DMS53 treated with DMSO at 0.1 percent for 48 hours (cell line): ENCODE measurements around the gene DPH7.
A peak's percentile ranks its signal among the peaks of the same experiment; 100 is the strongest.
"Not testable (repeated sequence)": the region's sequence is repeated elsewhere in the genome, so short reads cannot be mapped to it uniquely, and the experiment has no call there.

ENCODE experiments used
- DNase-seq: peaks from one replicate; lab custom pipeline; 2025; ENCODE audit not compliant: unreplicated experiment; lab: John Stamatoyannopoulos, UW

The DPH7 gene

DNA sequence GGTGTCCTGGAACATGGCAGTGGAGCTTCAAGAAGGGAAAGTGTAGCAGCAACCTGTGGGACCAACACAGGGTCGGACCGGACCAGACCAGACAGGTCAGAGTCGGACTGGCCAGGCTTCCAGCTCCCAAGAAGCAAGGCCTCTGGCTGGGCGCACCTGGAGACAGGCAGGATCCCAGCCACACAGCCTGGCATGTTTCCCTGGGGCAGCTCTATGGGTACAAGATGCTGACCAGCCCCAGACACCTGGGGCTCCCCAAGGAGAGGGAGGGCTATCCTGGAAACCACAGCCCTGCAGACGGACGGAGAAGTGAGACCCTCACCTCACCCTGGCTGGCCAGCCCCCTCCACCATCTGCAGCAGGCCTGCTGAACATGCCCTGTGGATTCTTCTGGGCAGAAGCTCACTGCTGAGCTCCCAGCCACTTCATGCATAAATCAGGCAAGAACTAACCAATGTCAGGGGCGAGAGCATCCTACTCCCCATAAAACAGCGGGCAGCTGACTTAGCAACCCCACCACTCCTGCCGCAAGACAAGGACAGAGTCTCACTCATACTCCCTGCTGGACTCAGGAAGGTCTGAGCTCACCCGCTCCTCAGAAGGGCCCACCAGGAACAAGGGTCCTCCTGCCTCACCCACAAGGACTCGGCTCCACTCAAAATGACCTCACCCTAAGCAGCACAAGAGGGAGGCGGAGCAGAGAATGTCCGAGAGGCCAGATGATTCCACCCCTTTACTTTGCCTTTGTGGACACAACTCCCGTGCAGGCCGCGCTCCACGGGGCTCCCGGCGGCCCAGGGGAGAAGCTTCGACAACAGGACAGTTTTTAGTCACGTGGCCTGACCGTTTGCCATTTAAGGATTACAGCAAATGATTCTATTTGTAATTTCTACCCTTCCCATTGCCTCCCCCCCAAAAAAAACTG is 2.9 kb upstream of the DPH7 start:
- DNase-seq, result no peak

DNA sequence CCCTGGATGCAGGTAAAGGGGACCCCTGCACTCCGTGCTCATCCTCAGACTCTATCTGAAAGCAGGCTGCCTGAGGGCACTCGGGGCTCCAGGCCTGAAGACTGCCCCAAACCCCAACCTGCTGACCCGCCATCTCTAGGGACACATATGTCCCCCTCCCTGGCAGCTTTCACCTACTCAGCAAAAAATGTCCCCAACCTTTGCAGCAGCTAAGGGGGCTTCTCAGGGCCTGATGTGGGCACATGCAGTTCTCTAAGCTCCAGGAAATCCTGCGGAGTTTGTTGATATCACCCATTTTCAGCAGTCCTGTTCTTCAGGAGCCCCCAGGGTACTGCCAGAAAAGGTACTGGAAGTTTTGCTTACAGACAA is 2.2 kb upstream of the DPH7 start:
- no peak for DNase-seq

DNA sequence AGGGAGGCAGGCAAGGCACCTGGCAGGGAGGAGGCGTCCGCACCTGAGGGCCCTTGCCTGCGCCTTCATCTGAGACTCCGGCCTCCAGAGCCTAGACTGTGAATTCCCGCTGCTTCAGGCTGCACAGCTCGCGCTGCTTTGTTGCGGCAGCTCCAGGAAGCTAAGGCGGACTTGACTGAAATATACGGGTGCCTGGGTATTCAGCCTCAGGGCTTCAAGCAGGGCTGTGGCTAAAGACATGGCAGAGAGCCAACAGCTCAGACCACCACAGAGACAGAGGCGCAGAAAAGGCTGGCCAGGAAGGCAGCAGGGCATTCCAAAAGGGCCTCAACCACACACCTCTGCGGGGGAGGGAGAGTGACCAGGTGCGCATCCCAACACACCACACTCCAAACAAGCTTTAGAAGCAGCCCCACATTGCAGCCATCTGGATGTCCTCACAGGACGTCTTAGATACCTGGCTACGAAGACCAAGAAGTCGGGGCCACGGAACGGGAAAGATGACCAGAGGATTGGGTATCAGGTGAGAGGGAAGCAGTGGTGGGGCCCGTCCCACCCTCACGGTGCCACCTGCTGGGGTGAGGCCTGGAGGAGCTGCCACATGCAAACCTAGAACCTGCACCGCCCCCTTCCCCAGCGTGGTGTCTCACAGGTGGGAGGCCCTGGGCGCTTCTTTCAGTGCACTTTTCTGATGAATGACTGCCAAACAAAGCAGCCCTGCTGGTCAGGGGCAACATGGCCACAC is 1.7 kb upstream of the DPH7 start:
- DNase-seq, result no peak

DNA sequence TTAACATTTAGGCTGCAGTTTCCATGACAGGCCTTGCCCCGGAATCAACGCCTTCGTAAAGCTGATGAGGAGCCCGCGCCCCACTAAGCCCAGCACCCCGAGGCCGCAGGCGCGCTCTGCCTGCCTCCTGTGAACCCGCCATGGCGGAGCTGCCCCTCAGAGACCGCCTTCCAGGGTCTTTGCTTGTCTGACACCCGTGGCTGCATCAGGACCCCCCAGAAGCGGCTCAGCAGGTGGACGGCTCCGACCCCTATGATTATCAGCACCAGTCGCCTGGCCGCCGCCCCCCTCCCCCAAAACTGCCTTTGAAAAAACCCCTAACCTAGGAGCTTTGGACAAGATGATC is 507 bp upstream of the DPH7 start:
- no peak for DNase-seq

DNA sequence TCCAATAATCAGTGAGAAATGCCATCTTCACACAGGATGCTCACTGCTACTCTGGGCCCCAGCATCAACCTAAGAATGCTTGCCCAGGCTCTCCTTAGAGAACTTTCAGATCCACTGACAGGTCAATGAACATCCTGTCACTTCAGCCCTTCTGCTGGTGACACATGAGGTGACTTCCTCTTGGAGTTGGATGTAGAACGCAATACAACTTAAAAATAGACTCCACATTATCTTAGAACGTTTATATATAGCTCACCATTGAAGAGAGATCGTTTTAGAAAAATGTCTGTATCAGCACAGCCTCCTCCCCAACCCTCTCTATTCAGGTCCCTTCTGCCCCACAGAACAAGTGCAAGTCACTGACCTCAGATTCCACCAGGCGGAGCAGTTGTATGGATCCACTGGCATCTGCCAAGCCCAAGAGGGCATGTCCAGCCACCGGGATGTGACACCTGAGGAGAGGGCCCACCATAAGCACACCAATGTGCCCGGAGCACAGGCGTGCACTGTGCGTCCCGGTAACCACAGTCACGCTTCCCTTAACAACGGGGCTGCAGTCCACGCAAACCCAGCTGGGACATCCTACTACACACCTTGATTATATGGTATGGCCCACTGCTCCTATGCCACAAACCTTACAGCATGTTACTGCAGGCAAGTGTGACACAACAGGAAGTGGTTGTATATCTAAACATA is 2.9 kb downstream of the DPH7 start:
- no peak for DNase-seq

DNA sequence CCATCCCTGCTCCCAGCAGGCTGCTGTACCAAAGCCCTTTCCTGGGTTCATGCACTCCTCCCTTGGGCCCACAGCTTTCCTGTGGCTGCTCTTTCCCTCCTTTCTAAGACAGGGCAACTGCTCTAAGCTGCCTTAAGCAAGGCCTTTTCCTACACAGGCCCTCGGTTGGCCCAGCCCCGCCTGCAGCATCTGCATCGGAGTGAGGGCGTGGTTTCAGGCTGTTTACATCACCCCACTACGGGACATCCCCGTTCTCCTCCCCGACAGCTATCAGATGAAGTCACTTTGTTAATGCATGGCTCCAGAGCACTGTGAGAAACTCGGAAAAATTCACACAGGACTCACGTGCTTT is 3.4 kb downstream of the DPH7 start:
- DNase-seq, result no peak

DNA sequence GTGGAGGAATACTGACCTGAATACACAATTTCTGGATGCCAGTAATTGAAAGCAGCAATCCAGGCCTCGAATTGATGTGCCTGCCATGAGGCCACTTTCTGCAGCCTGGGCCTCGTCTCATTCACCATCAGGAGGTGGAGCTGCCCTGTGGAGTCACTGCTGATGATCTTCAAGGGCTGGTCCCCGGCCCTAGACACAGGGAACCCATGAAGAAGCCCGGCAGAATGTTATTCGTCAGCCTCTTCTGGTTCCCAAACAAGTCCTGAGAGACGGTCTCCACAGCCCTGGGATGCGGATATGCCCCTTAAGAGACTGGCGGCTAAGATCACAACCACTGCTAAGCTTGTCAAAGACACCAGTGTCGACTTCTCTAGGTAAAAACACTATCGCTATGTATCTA is 4.5 kb downstream of the DPH7 start:
- no peak for DNase-seq

DNA sequence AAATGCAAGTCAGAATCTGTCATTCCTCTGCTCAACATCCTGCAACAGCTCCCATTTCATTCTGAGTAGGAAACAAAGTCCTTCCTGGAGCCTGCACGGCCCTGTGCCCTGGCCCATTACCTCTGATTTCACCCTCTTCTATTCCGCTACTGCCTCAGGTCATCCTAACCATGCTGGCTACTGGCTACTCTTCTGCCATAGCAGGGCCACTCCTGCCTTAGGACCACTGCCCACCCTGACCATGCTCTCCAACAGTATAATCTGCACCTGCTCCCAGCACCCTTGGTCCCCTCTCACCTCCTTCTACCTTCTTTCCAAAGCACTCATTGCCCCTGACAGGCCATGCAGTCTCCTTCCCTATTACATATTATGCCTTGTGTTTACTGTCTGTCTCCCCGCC is 8.2 kb downstream of the DPH7 start:
- no peak for DNase-seq

DNA sequence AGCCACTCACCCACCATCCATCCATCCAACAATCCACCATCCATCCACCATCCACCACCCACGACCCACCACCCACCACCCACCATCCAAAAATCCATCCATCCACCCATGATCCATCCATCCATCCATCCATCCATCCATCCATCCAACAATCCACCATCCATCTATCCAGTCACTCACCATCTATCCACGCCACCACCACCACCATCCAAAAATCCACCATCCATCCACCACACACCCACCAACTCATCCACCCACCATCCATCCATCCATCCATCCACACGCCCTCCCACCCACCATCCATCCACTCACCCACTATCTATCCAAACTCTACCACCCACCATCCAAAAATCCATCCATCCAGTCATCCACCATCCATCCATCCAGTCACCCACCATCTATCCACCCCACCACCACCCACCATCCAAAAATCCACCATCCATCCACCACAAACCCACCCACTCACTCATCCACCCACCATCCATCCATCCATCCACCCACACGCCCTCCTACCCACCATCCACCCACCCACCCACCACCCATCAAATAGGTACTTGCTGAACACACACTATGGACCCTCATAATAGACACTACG is 9.0 kb downstream of the DPH7 start:
- no peak for DNase-seq

DNA sequence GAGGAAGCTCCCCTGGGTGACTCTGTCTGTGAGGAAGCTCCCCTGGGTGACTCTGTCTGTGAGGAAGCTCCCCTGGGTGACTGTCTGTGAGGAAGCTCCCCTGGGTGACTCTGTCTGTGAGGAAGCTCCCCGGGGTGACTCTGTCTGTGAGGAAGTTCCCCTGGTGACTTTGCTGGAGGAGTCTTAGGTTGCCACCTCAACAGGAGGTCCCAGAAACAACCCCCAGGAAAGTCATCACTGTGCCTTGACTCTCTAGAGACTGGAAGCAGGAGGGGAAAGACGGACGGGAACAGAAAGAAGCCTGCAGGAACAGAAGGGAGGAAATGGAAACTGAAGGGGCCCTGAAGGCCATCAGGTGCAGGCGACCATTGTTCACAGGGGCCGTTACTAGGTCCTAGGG is 10.3 kb downstream of the DPH7 start:
- not testable (repeated sequence) for DNase-seq

DNA sequence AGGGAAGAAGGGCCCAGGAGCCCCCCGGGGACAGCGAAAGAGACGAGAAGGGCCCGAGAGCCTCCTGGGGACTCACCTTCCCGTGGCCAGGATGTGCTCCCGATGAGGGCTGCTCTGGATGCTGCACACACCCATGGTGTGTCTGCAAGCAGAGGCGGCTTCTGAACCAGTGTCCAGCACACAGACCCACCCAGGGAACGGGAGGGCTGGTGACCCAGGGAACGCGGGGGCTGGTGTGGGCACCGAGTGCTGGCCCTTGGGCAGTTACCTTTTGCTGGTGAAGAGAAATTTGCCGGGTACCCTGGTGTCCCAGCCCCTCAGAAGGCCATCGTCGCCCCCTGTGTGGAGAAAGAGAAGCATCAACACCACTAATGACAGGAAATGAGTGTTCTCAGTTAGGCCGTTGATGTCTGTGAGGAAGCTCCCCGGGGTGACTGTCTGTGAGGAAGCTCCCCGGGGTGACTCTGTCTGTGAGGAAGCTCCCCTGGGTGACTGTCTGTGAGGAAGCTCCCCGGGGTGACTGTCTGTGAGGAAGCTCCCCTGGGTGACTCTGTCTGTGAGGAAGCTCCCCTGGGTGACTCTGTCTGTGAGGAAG is 13.8 kb downstream of the DPH7 start:
- no peak for DNase-seq

DNA sequence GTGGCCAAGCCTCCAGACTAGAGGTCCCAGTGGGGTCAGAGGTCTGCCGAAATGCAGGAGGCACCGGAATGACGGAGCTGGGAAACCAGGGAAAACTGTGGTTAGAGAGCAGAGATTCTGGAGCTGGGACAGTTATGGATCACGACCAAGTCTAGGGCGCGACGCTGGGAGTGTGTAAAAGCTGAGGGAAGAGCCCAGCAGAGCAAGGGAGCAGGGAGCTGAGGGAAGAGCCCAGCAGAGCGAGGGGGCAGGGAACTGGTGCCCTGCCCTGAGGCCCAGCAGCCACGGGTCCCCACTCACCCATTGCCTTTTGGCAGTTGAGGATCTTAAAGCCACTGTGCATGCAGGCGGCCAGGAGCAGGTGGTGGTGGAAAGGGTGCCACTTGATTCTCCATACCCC is 14.6 kb downstream of the DPH7 start:
- DNase-seq, result no peak

DNA sequence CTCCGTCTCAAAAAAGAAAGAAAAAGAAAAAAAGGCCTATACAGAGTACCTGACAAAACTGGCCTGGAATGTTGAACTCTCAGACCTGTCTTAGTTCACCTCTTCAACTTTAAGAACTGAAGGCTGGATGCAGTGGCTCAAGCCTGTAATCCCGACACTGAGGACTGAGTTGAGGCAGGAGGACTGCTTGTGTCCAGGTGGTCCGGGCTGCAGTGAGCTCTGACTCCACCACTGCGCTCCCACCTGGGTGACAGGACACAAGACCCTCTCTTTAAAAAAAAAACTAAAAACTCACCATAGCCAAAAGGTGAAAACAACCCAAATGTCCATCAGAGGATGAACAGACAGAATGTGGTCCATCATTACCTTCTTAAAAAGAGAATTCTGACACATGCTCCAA is 20.6 kb downstream of the DPH7 start:
- no peak for DNase-seq

DNA sequence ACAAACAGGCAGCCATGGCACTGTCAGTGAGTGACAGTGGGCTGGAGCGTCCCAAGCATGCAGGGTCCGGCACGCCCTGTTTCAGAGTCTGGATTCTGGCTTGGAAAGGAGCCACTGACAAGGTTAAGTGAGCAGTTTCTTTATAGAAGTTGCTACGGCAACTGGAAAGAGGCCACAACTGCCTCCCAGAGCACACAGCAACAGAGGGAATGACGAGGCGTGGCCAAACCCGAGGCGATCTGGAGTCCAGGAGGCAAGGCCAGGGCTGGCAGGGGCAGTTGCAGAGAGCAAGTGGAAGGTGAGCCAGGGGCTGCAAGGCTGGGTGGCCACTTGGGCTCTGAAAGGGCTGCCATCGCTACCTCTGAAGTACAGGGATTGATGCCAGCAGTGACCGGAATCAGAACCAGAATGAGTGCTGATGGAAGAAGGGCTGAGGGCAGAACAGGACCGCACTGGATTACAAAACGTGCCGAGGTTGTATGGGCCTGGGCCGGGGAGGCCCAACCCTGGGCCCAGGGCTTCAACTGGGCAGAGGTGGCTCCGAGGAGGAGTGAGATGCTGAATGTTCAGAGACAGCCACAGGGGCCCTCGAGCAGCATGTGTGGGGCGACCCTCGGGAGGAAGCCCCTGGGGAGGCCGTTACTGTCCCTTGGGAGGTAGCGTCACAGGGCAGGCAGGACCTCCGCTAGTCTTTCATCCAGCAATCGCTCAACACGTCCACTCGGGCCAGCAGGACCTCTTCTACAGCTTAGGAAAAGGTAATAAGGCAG is 22.5 kb downstream of the DPH7 start:
- no peak for DNase-seq

DNA sequence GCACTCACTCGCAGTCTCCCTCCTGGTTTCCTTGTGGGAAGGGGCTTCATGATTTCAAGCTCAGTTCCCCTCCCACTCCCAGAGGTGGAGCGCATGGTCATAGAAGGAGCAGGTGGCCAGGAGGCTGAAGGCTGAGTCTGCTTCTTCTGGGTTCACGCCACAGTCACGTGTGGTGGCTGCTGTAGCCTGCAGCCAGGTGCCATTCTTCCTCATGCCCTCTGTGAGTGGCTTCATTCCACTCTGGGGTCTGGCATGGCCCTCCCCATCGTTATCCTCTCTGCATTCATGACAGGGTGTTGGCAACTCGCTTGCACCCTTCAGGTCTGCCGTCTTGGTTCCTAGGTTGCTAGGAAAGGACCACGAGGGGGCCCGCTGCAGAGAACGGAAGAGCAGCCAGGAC is 23.5 kb downstream of the DPH7 start:
- no peak for DNase-seq

DNA sequence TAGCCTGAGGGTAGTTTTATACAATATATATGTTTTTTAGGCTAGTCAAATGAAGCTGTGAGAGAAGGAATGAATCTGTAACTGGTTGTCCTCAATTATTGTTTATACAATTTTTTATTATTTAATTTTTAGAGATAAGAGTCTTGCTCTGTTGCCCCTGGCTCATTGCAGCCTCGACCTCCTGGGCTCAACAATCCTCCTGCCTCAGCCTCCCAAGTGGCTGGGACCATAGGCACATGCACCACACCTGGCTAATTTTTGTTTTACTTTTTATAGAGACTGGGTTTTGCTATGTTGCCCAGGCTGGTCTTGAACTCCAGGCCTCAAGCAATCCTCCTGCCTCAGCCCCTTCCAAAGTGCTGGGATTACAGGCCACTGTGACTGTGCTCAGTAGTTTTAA is 24.4 kb downstream of the DPH7 start:
- DNase-seq, result no peak

DNA sequence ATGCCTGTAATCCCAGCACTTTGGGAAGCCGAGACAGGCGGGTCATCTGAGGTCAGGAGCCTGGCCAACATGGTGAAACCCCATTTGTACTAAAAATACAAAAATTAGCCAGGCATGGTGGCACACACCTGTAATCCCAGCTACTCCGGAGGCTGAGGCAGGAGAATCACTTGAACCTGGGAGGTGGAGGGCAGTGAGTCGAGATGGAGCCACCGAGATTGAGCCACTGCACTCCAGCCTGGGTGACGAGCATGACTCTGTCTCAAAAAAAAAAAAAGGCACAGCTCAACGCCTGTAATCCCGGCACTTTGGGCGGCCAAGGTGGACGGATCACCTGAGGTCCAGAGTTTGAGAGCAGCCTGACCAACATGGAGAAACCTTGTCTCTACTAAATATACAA is 25.1 kb downstream of the DPH7 start:
- not testable (repeated sequence) for DNase-seq

DNA sequence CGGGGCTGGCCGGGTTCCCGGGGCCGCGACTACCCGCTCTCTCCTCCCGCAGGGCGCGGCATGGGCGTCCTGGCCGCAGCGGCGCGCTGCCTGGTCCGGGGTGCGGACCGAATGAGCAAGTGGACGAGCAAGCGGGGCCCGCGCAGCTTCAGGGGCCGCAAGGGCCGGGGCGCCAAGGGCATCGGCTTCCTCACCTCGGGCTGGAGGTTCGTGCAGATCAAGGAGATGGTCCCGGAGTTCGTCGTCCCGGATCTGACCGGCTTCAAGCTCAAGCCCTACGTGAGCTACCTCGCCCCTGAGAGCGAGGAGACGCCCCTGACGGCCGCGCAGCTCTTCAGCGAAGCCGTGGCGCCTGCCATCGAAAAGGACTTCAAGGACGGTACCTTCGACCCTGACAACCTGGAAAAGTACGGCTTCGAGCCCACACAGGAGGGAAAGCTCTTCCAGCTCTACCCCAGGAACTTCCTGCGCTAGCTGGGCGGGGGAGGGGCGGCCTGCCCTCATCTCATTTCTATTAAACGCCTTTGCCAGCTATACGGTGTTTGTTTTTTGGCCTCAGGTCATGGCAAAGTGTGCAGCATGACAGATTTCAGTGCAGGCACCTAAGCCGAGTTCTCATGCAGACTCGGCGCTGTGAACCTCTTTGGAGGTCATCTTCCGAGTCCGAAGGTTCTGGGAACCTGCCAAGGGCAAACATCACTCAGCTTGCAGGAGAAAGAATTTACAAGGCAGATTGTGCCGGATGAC is 26.5 kb downstream of the DPH7 start:
- peak; percentile 34 for DNase-seq

DNA sequence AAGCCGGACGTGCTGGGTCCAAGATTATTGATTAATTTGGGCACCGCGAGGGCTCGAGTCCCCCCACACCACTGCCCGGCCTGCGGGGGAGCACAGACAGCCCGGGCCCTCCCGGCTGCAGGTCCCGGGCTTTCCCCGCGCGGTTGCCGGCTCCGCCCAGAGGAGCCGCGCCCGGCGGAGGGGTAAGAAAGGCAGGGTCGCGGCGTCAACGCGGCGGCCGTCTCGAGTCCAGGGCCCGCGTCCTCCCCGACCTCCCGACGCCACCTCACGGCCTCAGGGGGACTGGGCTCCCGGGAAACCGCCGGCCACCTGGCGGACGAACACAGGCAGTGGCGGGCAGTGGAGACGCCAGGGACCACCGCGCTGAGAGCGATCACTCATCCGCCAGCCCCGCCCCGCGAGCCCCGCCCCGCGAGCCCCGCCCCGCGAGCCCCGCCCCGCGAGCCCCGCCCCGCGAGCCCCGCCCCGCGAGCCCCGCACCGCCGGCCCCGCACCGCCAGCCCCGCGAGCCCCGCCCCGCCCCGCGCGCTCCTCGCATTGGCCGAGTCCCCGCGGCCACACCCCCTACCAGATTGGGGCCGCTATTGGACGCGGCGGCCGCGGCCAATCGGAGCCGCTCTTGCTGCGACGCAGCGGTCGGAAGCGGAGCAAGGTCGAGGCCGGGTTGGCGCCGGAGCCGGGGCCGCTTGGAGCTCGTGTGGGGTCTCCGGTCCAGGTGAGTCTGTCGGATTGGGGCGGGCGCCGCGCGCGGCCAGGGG is 27.3 kb downstream of the DPH7 start, which contains the start of gene MRPL41:
MRPL41 (plus strand) TSS at position 616 of the 758 bp plus-strand sequence. CDS start 203 bp downstream, outside the sequence.
- DNase-seq, result peak; percentile 75
